ENCODE measurements around the gene PGRMC1. TPM values are rescaled to one million over a fixed set of nuclear protein-coding genes. Genes with fewer than 3 reads are reported as not detected.

The PGRMC1 gene
- total and polyA plus RNA-seq, 8 donors = 17.0 to 50.2 (median 26.5) TPM

DNA sequence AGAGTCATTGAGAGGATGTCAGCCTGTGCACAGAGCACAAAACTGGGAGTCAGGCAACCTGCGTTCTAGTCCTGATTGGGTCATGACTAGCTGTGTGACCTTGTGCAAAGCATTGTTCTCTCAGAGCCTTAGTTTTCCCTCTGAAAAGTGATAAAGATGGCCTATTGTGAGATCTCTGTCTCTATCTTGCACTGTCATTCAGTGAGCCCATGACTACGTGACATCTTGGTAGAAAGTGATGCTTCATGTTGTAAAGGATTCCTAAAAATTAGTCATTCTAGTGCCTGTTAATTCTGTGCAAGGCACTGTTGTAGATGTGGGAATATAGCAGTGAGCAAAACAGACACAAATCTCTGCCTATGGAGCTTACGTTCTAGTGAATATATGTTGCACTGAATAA is 2.5 kb downstream of the PGRMC1 start:
- intact Hi-C loops (cut with DNase I) = no loop called here
- DNase-seq (no peak), ATAC-seq (no peak), FAIRE-seq (no peak)
- H3K27ac ChIP-seq = no peak overlapping the region
- WGBS, 2 donors = 76 to 77% methylated on average over 3 of the region's 3 CpGs
- no peaks in the 10 kb centered on the region for H3K27me3 ChIP-seq
- no peaks in the 10 kb centered on the region for H3K9me3 ChIP-seq
- no peaks in the 10 kb centered on the region for H3K36me3 ChIP-seq
- TF ChIP-seq, protein P1, sequence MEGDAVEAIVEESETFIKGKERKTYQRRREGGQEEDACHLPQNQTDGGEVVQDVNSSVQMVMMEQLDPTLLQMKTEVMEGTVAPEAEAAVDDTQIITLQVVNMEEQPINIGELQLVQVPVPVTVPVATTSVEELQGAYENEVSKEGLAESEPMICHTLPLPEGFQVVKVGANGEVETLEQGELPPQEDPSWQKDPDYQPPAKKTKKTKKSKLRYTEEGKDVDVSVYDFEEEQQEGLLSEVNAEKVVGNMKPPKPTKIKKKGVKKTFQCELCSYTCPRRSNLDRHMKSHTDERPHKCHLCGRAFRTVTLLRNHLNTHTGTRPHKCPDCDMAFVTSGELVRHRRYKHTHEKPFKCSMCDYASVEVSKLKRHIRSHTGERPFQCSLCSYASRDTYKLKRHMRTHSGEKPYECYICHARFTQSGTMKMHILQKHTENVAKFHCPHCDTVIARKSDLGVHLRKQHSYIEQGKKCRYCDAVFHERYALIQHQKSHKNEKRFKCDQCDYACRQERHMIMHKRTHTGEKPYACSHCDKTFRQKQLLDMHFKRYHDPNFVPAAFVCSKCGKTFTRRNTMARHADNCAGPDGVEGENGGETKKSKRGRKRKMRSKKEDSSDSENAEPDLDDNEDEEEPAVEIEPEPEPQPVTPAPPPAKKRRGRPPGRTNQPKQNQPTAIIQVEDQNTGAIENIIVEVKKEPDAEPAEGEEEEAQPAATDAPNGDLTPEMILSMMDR (IDR thresholded peaks at IDR 0.05) = no peak
- H3K4me1 ChIP-seq = peaks cover 0 to 8% (median 0%) of the 10 kb centered on the region in 3 donors
- H3K4me3 ChIP-seq = no peak overlapping the region

- intact Hi-C loops (cut with DNase I) = no loop called here
- no peak overlapping the region for H3K4me3 ChIP-seq
- ATAC-seq = no peak
- TF ChIP-seq, protein P1 (IDR thresholded peaks at IDR 0.05) = no peak
- H3K36me3 ChIP-seq = no peaks in the 10 kb centered on the region
- FAIRE-seq = no peak
- no peaks in the 10 kb centered on the region for H3K9me3 ChIP-seq
- peaks cover 0 to 8% (median 0%) of the 10 kb centered on the region in 3 donors for H3K4me1 ChIP-seq
- DNase-seq = no peak
- WGBS, 2 donors = 80 to 81% methylated on average over 3 of the region's 3 CpGs
- no peaks in the 10 kb centered on the region for H3K27me3 ChIP-seq
- no peak overlapping the region for H3K27ac ChIP-seq
These were observed 4.3 kb downstream of the PGRMC1 start for GRCh38 chrX:119240356-119240755.

DNA sequence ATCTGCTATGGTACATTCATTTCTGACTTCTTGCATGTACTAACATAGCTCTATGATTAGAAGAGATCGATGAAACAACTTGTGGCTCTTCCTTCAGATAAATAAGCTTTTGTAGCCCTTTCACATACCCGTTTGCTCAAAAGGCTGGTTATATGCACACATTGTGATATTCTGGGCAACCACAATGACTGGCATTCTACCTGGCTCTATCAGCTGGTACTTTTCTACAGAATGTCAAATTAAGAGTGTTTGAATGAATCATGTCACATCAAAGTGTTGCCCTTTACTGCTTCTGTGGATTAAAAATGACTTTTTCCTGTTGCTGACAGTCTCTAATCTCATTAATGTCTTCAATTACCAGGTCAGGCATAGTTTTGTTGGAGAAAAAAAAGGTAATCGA is 11.6 kb downstream of the PGRMC1 start:
- H3K27ac ChIP-seq = no peak overlapping the region
- DNase-seq (no peak), ATAC-seq (no peak), FAIRE-seq (no peak)
- no peak overlapping the region for H3K4me3 ChIP-seq
- WGBS, 2 donors = 69 to 77% methylated on average over 3 of the region's 3 CpGs
- no peaks in the 10 kb centered on the region for H3K27me3 ChIP-seq
- no peaks in the 10 kb centered on the region for H3K36me3 ChIP-seq
- intact Hi-C loops (cut with DNase I) = no loop called here
- no peaks in the 10 kb centered on the region for H3K4me1 ChIP-seq
- TF ChIP-seq, protein P1 (IDR thresholded peaks at IDR 0.05) = no peak
- H3K9me3 ChIP-seq = no peaks in the 10 kb centered on the region

DNA sequence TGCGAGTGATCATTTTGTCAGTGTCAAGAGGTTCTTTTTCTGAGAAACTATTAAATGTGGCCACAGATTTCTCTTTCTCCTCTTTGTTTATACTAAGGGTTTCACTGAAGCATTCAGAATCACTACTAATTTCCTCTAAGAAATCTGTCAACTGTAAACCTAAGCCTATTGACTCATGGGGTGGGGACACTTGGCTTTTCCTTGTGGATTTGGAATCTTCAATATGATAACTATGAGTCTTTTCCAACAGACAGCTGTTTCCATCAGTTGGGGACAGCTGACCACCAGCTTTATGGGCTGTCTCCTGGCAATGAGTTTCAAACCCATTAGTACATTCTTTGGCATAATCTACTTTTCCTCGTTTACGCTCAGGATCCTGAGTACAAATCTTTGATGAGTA is 13.8 kb downstream of the PGRMC1 start:
- H3K4me3 ChIP-seq = no peak overlapping the region
- 80 to 87% methylated on average over 3 of the region's 3 CpGs for WGBS, 2 donors
- TF ChIP-seq, protein P1 (IDR thresholded peaks at IDR 0.05) = no peak
- H3K36me3 ChIP-seq = no peaks in the 10 kb centered on the region
- no peak for DNase-seq
- H3K9me3 ChIP-seq = no peaks in the 10 kb centered on the region
- FAIRE-seq = no peak
- no peak overlapping the region for H3K27ac ChIP-seq
- H3K4me1 ChIP-seq = no peaks in the 10 kb centered on the region
- intact Hi-C loops (cut with DNase I) = no loop called here
- H3K27me3 ChIP-seq = no peaks in the 10 kb centered on the region
- no peak for ATAC-seq

DNA sequence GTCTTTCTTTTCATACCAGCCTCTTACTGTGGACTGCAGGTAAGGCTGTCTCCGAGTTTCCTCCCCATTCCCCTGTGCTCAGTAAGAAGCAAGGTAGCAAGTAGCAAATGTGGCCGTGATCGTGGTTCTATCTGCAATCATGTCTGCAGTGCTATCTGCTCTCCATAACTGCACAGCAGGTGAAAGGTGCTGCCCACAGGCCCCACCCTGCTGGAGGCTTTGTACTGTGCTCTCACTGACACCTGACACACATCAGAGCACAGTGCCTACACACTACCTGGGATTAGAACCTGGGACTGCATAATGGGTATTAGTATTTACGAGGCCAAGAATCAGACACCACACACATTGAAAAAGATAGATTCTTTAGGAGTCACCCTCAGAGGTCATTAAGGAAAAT is 15.3 kb downstream of the PGRMC1 start:
- TF ChIP-seq, protein P1 (IDR thresholded peaks at IDR 0.05) = no peak
- H3K4me3 ChIP-seq = no peak overlapping the region
- peaks cover 0 to 4% (median 0%) of the 10 kb centered on the region in 4 donors for H3K27me3 ChIP-seq
- 64 to 76% methylated on average over 4 of the region's 4 CpGs for WGBS, 2 donors
- intact Hi-C loops (cut with DNase I) = no loop called here
- no peak for DNase-seq
- H3K9me3 ChIP-seq = no peaks in the 10 kb centered on the region
- FAIRE-seq = no peak
- ATAC-seq = no peak
- H3K27ac ChIP-seq = no peak overlapping the region
- no peaks in the 10 kb centered on the region for H3K36me3 ChIP-seq
- no peaks in the 10 kb centered on the region for H3K4me1 ChIP-seq
